ENCODE data around the gene DOCK8.

DOCK8 gene

DNA sequence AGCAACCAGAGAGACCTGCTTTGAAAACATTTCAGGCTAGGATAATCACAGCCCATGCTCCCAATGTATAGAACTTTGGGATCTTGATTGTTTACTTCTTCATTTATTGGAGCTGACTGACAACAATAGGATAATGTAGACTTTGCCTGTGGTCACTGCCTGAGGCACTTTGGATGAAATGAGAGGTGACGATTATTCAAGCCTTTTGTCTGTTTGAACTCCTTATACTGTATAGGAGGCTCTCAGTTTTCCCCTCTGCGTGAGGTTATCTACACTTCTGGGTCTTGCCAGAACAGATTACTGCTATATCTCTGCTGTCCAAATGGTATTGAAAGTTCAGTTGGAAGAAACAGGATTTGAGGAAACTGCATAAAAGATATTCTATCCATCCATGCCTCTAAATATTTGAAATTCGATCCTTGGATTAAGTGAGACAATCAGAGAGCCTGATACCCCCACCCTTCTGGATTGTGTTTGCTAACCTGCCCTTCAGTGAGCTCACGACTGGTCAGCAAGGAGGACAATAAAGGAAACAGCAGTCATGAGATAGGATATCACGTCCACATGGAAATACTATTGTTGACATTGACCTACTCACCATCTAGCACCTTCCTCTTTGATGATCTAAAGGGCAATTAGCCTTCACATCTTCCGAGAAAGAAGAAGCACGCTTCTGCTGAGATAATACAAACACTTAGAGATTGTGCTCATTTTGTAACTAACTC lies 98.1 kb downstream of the DOCK8 start:
- H3K36me3 ChIP-seq, result no peaks in the 10 kb centered on the region
- H3K4me3 ChIP-seq (ENCODE audit: low read depth, low read length), result no peak overlapping the region
- TF ChIP-seq, protein P1, sequence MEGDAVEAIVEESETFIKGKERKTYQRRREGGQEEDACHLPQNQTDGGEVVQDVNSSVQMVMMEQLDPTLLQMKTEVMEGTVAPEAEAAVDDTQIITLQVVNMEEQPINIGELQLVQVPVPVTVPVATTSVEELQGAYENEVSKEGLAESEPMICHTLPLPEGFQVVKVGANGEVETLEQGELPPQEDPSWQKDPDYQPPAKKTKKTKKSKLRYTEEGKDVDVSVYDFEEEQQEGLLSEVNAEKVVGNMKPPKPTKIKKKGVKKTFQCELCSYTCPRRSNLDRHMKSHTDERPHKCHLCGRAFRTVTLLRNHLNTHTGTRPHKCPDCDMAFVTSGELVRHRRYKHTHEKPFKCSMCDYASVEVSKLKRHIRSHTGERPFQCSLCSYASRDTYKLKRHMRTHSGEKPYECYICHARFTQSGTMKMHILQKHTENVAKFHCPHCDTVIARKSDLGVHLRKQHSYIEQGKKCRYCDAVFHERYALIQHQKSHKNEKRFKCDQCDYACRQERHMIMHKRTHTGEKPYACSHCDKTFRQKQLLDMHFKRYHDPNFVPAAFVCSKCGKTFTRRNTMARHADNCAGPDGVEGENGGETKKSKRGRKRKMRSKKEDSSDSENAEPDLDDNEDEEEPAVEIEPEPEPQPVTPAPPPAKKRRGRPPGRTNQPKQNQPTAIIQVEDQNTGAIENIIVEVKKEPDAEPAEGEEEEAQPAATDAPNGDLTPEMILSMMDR (IDR thresholded peaks at IDR 0.05; ENCODE audit: low read depth, low read length), result no peak
- DNase-seq, result no peak
- no peaks in the 10 kb centered on the region for H3K27me3 ChIP-seq
- H3K4me1 ChIP-seq, result no peaks in the 10 kb centered on the region
- H3K9me3 ChIP-seq, result no peaks in the 10 kb centered on the region

DNA sequence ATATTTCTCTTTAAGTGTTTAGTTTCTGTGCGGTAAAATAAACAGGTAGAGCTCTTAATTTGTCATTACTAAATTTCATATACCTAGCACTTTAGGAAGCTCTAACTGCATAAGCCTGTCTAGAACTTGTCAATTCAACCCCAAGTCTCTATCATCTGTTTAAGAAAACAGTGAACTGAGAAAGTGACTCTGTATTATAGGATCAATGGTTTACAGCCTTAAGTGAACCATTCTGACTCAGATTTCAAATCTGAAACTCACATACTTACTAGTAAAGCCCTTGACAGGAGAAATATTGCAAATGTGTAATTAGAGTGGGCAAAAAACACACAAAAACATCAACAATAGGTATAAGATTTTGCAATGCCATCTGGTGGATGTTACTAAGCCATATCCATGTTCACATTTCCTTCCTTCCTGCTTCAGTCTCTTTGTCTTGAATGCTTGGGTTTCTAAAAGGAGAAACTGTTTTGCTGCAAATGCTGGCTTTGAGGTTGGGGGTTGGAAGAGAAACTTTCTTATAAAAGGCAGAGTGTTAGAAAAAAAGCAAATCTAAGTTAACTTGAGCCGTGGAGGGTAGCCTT lies 101.8 kb downstream of the DOCK8 start:
- H3K27me3 ChIP-seq, result no peaks in the 10 kb centered on the region
- TF ChIP-seq, protein P1 (IDR thresholded peaks at IDR 0.05; ENCODE audit: low read depth, low read length), result no peak
- H3K9me3 ChIP-seq, result no peaks in the 10 kb centered on the region
- H3K36me3 ChIP-seq, result no peaks in the 10 kb centered on the region
- no peak overlapping the region for H3K4me3 ChIP-seq (ENCODE audit: low read depth, low read length)
- no peaks in the 10 kb centered on the region for H3K4me1 ChIP-seq
- DNase-seq, result no peak

DNA sequence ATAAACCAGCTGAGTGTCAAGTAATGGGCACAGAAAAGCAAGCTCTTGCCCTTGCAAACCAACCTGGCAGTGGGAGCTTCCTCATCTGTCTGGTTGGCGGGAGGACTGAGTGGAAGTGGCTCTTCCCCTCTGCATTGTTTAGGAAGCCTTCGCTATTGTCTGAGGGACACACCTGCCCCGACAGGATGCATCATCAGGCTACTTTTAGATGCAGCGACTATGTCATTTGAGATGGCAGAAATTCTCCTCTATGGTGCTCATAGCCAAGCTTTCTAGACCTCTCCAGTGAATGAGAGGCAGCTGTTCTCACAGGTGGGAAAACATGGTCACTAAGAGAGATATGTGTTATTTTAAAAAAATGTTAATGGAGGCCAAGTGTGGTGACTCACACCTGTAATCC lies 104.0 kb downstream of the DOCK8 start:
- no peak for DNase-seq
- no peaks in the 10 kb centered on the region for H3K36me3 ChIP-seq
- TF ChIP-seq, protein P1 (IDR thresholded peaks at IDR 0.05; ENCODE audit: low read depth, low read length), result no peak
- no peaks in the 10 kb centered on the region for H3K27me3 ChIP-seq
- no peaks in the 10 kb centered on the region for H3K9me3 ChIP-seq
- H3K4me3 ChIP-seq (ENCODE audit: low read depth, low read length), result no peak overlapping the region
- no peaks in the 10 kb centered on the region for H3K4me1 ChIP-seq

DNA sequence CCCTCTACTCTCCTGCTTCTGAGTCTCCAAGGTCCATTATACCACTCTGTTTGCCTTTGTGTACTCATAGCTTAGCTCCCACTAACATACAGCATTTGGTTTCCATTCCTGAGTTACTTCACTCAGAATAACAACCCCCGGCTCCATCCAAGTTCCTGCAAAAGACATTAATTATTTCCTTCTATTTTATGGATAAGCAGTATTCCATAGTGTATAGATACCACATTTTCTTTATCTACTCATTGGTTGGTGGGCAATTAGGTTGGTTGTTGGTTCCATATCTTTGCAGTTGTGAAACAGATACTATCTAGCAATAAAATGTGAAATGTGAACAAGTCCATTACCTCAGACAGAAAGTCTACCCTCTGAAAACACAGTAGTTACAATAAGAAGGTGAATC lies 110.3 kb downstream of the DOCK8 start:
- TF ChIP-seq, protein P1 (IDR thresholded peaks at IDR 0.05; ENCODE audit: low read depth, low read length), result no peak
- Histone ChIP-seq H3K9me3 (no peaks in the 10 kb centered on the region), H3K4me1 (no peaks in the 10 kb centered on the region), H3K27me3 (no peaks in the 10 kb centered on the region; the same call in 1 of the 2 replicates), H3K4me3 (ENCODE audit: low read depth, low read length) (no peak overlapping the region), H3K36me3 (no peaks in the 10 kb centered on the region)
- DNase-seq, result no peak

DNA sequence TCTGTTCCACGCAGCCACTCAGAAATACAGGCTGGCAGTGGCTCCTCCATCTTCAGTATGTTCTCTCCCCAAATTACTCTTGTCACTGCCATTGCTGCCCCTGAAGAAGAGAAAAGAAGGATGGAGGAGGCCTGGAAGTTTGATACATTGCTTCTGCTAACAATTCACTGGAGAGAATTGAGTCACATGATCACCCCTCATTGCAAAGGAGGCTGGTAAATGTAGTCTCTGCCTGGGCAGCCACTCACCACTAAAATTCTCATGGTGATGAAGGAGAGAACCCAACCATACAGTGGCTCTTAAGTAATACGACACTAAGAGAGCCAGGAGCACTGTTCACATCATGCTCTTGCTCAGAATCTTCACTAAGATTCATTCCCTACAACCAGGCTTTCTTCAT lies 112.0 kb downstream of the DOCK8 start:
- Histone ChIP-seq H3K9me3 (no peaks in the 10 kb centered on the region), H3K27me3 (no peaks in the 10 kb centered on the region; the same call in 1 of the 2 replicates), H3K36me3 (no peaks in the 10 kb centered on the region), H3K4me3 (ENCODE audit: low read depth, low read length) (no peak overlapping the region), H3K4me1 (no peaks in the 10 kb centered on the region)
- TF ChIP-seq, protein P1 (IDR thresholded peaks at IDR 0.05; ENCODE audit: low read depth, low read length), result no peak
- DNase-seq, result no peak

DNA sequence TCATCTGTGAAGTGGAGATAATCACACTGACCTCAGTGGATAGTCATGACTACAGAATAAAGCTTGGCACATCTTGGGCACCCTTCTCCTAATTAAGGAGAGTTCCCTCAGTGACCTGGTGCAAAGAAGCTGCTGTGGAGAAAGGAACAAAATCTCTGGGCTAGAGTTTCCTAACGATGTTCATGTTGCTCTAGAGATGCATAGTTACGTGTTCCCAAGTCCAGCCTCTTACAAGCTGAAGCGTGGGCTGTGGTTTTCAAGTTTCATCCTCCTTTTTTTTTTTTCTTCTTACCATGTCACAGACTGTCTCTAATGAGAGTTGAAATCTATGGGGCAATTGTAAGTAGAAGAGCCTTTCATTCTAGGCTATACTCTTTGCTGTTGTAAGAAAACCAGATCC lies 113.8 kb downstream of the DOCK8 start:
- no peak for DNase-seq
- H3K4me3 ChIP-seq (ENCODE audit: low read depth, low read length), result no peak overlapping the region
- no peaks in the 10 kb centered on the region for H3K36me3 ChIP-seq
- TF ChIP-seq, protein P1 (IDR thresholded peaks at IDR 0.05; ENCODE audit: low read depth, low read length), result no peak
- H3K9me3 ChIP-seq, result no peaks in the 10 kb centered on the region
- no peaks in the 10 kb centered on the region for H3K4me1 ChIP-seq
- H3K27me3 ChIP-seq, result no peaks in the 10 kb centered on the region; the same call in 1 of the 2 replicates

Measured in BE2C (cell line).